GM23338 (cell line): ENCODE data around the gene RFX4. TPM values are rescaled to one million over a fixed set of nuclear protein-coding genes. Genes with fewer than 3 reads are reported as not detected.

Experiments
- ATAC-seq: fragments of 200-7000 bp; cut with Tn5 transposase; 3 replicates; pipeline ENCODE4 v1.9.1; 2020
- DNase-seq: peaks from one replicate; pipeline ENCODE4 v3.0.0-alpha.2; 2015; ENCODE audit warnings: low spot score
- H2AFZ ChIP-seq: fragments of 200-600 bp; sonication (generic); 2 replicates; pipeline ENCODE4 v1.8.0; 2016; ENCODE audit warnings: antibody characterized with exemption, mild to moderate bottlenecking, moderate library complexity
- H3F3A ChIP-seq: fragments of 200-600 bp; sonication (generic); replicated peaks from 2 replicates; pipeline ENCODE4 v1.8.0; 2017; ENCODE audit warnings: antibody characterized with exemption, mixed run types, low read depth
- H3K27ac ChIP-seq: fragments of 200-600 bp; sonication (generic); 2 replicates; pipeline ENCODE4 v1.6.1; 2016; ENCODE audit warnings: low read depth
- H3K27me3 ChIP-seq: fragments of 200-600 bp; sonication (generic); 2 replicates; pipeline ENCODE4 v1.8.0; 2016; ENCODE audit warnings: mild to moderate bottlenecking, mixed run types, moderate library complexity; ENCODE audit not compliant: insufficient read depth
- H3K36me3 ChIP-seq: fragments of 200-600 bp; sonication (generic); 2 replicates; pipeline ENCODE4 v1.8.0; 2016; ENCODE audit warnings: mild to moderate bottlenecking; ENCODE audit not compliant: insufficient read depth
- H3K4me1 ChIP-seq: fragments of 200-600 bp; sonication (generic); 2 replicates; pipeline ENCODE4 v1.8.0; 2016; ENCODE audit warnings: mild to moderate bottlenecking, moderate library complexity; ENCODE audit not compliant: insufficient read depth
- H3K4me2 ChIP-seq: fragments of 200-600 bp; sonication (generic); 2 replicates; pipeline ENCODE4 v1.7.1; 2017; ENCODE audit warnings: mixed run types
- H3K4me3 ChIP-seq: fragments of 200-600 bp; sonication (generic); 2 replicates; pipeline ENCODE4 v1.6.1; 2016; ENCODE audit warnings: mixed run types
- H3K79me2 ChIP-seq: fragments of 200-600 bp; sonication (generic); replicated peaks from 2 replicates; pipeline ENCODE4 v1.8.0; 2017; ENCODE audit warnings: mild to moderate bottlenecking; ENCODE audit not compliant: insufficient read depth
- H3K9me2 ChIP-seq: fragments of 200-600 bp; sonication (generic); 2 replicates; pipeline ENCODE4 v1.8.0; 2017; ENCODE audit not compliant: insufficient read depth
- H4K20me1 ChIP-seq: fragments of 200-600 bp; sonication (generic); replicated peaks from 2 replicates; pipeline ENCODE4 v1.8.0; 2017; ENCODE audit warnings: mild to moderate bottlenecking; ENCODE audit not compliant: insufficient read depth
- H3K27ac Mint-ChIP-seq: 2 replicates; pipeline ENCODE4 v1.8.0; 2020; ENCODE audit warnings: inconsistent platforms, mild to moderate bottlenecking, moderate library complexity, mixed read lengths
- H3K27me3 Mint-ChIP-seq: 3 replicates; pipeline ENCODE4 v1.8.0; 2022; ENCODE audit warnings: low read depth, mild to moderate bottlenecking, moderate library complexity, mixed read lengths, inconsistent platforms; ENCODE audit not compliant: insufficient read depth, poor library complexity
- H3K36me3 Mint-ChIP-seq: 3 replicates; pipeline ENCODE4 v1.8.0; 2021; ENCODE audit warnings: low read depth, mild to moderate bottlenecking, inconsistent platforms, moderate library complexity, mixed read lengths
- H3K4me1 Mint-ChIP-seq: 3 replicates; pipeline ENCODE4 v1.8.0; 2020; ENCODE audit warnings: mild to moderate bottlenecking, inconsistent platforms, mixed read lengths
- H3K4me3 Mint-ChIP-seq: 3 replicates; pipeline ENCODE4 v1.8.0; 2021; ENCODE audit warnings: moderate library complexity, mild to moderate bottlenecking, inconsistent platforms, mixed read lengths
- H3K9me3 Mint-ChIP-seq: 3 replicates; pipeline ENCODE4 v1.8.0; 2020; ENCODE audit warnings: moderate library complexity, mild to moderate bottlenecking, inconsistent platforms, mixed read lengths
- CREB1 ChIP-seq: fragments of 250-450 bp; sonication (Bioruptor Pico); IDR thresholded peaks from 2 replicates; pipeline ENCODE4 v1.5.0; 2020; ENCODE audit warnings: low read depth, mild to moderate bottlenecking, moderate library complexity
- ETS1 ChIP-seq: IDR thresholded peaks from 2 replicates; pipeline ENCODE4 v1.6.1; 2016; ENCODE audit warnings: antibody characterized with exemption
- EZH2 ChIP-seq: fragments of 200-600 bp; sonication (generic); IDR thresholded peaks from one replicate; pipeline ENCODE4 v1.8.0; 2017; ENCODE audit warnings: antibody characterized with exemption, mild to moderate bottlenecking, low read depth; ENCODE audit not compliant: unreplicated experiment
- EZH2phosphoT487 ChIP-seq: fragments of 200-600 bp; sonication (generic); IDR thresholded peaks from one replicate; pipeline ENCODE4 v1.8.1; 2018; ENCODE audit warnings: antibody characterized with exemption; ENCODE audit not compliant: unreplicated experiment
- JUNB ChIP-seq: IDR thresholded peaks from one replicate; pipeline ENCODE4 v1.6.1; 2016; ENCODE audit warnings: antibody characterized with exemption; ENCODE audit not compliant: unreplicated experiment
- NANOG ChIP-seq: IDR thresholded peaks from 2 replicates; pipeline ENCODE4 v1.6.1; 2016; ENCODE audit warnings: antibody characterized with exemption, borderline replicate concordance
- POLR2AphosphoS5 ChIP-seq: IDR thresholded peaks from 2 replicates; pipeline ENCODE4 v1.6.1; 2016; ENCODE audit warnings: antibody characterized with exemption, low read depth
- REST ChIP-seq: IDR thresholded peaks from one replicate; pipeline ENCODE4 v1.6.1; 2018; ENCODE audit warnings: antibody characterized with exemption; ENCODE audit not compliant: unreplicated experiment
- STAT1 ChIP-seq: IDR thresholded peaks from one replicate; pipeline ENCODE4 v1.6.1; 2016; ENCODE audit warnings: antibody characterized with exemption; ENCODE audit not compliant: unreplicated experiment
- ZNF114 ChIP-seq: fragments of 250-450 bp; sonication (Bioruptor Pico); IDR thresholded peaks from 2 replicates; pipeline ENCODE4 v1.5.0; 2020; ENCODE audit warnings: mild to moderate bottlenecking, moderate library complexity
- ZNF331 ChIP-seq: fragments of 250-450 bp; sonication (Bioruptor Pico); IDR thresholded peaks from 2 replicates; pipeline ENCODE4 v1.5.0; 2020; ENCODE audit warnings: low read depth, mild to moderate bottlenecking, moderate library complexity
- polyA plus RNA-seq: library from polyadenylated mRNA; unstranded; fragments of >200 nt; fragmentation: Nextera tagmentation; extraction: Ambion mirVana; gene quantifications from 2 replicates; pipeline ENCODE4 v1.2.1, GENCODE V29; 2016
- total RNA-seq: library from RNA; depleted of rRNA; stranded (reverse); fragments of >200 nt; shearing (Covaris generic); gene quantifications from 2 replicates; pipeline ENCODE4 v1.2.3, GENCODE V29; 2014
- TF ChIP-seq, protein P1 (sequence below), 2 experiments: fragments of 200-600 bp in 1 of 2; sonication (generic) in 1 of 2; conservative IDR thresholded peaks; 2 replicates each; pipeline versions ENCODE4 v1.5.1 to v1.6.1; 2016 to 2017; ENCODE audit warnings: antibody characterized with exemption in 2 of 2, low read depth in 2 of 2, mild to moderate bottlenecking in 2 of 2, moderate library complexity in 1 of 2

Gene RFX4
- total and polyA plus RNA-seq, 2 experiments from 2014 or later: 0.23 TPM; not detected in 1

DNA sequence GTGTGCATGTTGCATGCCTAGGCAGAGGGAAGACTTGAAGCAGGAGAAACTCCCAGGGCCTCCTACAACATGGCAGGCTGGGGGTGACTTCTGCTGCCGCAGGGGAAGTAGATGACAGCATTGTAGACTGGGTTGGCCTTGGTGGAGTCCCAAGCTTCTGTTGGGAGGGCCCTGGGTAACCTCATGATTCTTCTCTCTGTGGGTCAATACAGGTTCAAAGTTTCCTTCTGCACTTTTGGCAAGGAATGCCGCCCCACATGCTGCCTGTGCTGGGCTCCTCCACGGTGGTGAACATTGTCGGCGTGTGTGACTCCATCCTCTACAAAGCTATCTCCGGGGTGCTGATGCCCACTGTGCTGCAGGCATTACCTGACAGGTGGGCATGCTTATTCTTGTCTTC lies 113.3 kb downstream of the RFX4 start:
- no peak overlapping the region for H3K27ac ChIP-seq
- H3K27me3 Mint-ChIP-seq: peaks cover 5% of the 10 kb centered on the region
- no peaks in the 10 kb centered on the region for H3K4me1 Mint-ChIP-seq
- no peaks in the 10 kb centered on the region for H3K4me1 ChIP-seq
- no peaks in the 10 kb centered on the region for H3K79me2 ChIP-seq
- TF ChIP-seq EZH2 (no peak), EZH2phosphoT487 (no peak), ZNF114 (CRISPR knock-in tag) (no peak), CREB1 (CRISPR knock-in tag) (no peak), JUNB (no peak)
- TF ChIP-seq, protein P1, sequence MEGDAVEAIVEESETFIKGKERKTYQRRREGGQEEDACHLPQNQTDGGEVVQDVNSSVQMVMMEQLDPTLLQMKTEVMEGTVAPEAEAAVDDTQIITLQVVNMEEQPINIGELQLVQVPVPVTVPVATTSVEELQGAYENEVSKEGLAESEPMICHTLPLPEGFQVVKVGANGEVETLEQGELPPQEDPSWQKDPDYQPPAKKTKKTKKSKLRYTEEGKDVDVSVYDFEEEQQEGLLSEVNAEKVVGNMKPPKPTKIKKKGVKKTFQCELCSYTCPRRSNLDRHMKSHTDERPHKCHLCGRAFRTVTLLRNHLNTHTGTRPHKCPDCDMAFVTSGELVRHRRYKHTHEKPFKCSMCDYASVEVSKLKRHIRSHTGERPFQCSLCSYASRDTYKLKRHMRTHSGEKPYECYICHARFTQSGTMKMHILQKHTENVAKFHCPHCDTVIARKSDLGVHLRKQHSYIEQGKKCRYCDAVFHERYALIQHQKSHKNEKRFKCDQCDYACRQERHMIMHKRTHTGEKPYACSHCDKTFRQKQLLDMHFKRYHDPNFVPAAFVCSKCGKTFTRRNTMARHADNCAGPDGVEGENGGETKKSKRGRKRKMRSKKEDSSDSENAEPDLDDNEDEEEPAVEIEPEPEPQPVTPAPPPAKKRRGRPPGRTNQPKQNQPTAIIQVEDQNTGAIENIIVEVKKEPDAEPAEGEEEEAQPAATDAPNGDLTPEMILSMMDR (conservative IDR thresholded peaks at IDR 0.05; ENCODE audit: low read depth in 2 of 2): no peak
- no peaks in the 10 kb centered on the region for H3K27me3 ChIP-seq
- H3K4me3 Mint-ChIP-seq: no peak overlapping the region
- H3K4me3 ChIP-seq: no peak overlapping the region
- no peaks in the 10 kb centered on the region for H3K36me3 ChIP-seq
- H3K36me3 Mint-ChIP-seq: peaks cover 4% of the 10 kb centered on the region; the same call in 2 of the 3 replicates
- H2AFZ ChIP-seq: no peak overlapping the region
- no peak for DNase-seq
- no peak overlapping the region for H3K27ac Mint-ChIP-seq
- H3F3A ChIP-seq: no peaks in the 10 kb centered on the region
- no peak for ATAC-seq
- H3K4me2 ChIP-seq: no peak overlapping the region
- H3K9me2 ChIP-seq: peaks cover 5% of the 10 kb centered on the region; the same call in 1 of the 2 replicates
- no peaks in the 10 kb centered on the region for H4K20me1 ChIP-seq
- H3K9me3 Mint-ChIP-seq: peaks cover 5% of the 10 kb centered on the region; the same call in 2 of the 3 replicates

- no peak overlapping the region for H3K4me3 ChIP-seq
- no peak for ATAC-seq
- Mint-ChIP-seq H3K36me3 (peaks cover 11% of the 10 kb centered on the region; the same call in 2 of the 3 replicates), H3K27ac (no peak overlapping the region), H3K4me3 (no peak overlapping the region), H3K27me3 (peaks cover 5% of the 10 kb centered on the region), H3K9me3 (peaks cover 13% of the 10 kb centered on the region; the same call in 2 of the 3 replicates), H3K4me1 (no peaks in the 10 kb centered on the region)
- H3K79me2 ChIP-seq: no peaks in the 10 kb centered on the region
- H4K20me1 ChIP-seq: no peaks in the 10 kb centered on the region
- no peak overlapping the region for H3K4me2 ChIP-seq
- no peaks in the 10 kb centered on the region for H3F3A ChIP-seq
- no peaks in the 10 kb centered on the region for H3K27me3 ChIP-seq
- no peaks in the 10 kb centered on the region for H3K4me1 ChIP-seq
- H3K9me2 ChIP-seq: peaks cover 3% of the 10 kb centered on the region; the same call in 1 of the 2 replicates
- H3K36me3 ChIP-seq: no peaks in the 10 kb centered on the region
- DNase-seq: no peak
- no peak overlapping the region for H3K27ac ChIP-seq
- no peak overlapping the region for H2AFZ ChIP-seq
- TF ChIP-seq NANOG: no peak
- TF ChIP-seq STAT1: no peak
- no peak for TF ChIP-seq POLR2AphosphoS5
- TF ChIP-seq EZH2: no peak
- no peak for TF ChIP-seq ZNF114 (CRISPR knock-in tag)
- no peak for TF ChIP-seq EZH2phosphoT487
- no peak for TF ChIP-seq CREB1 (CRISPR knock-in tag)
- no peak for TF ChIP-seq ETS1
- TF ChIP-seq, protein P1 (conservative IDR thresholded peaks at IDR 0.05; ENCODE audit: low read depth in 2 of 2): no peak
- no peak for TF ChIP-seq ZNF331 (CRISPR knock-in tag)
- no peak for TF ChIP-seq JUNB
- TF ChIP-seq REST: no peak
Observed at GRCh38 chr12:106696681-106697417, 114.0 kb downstream of the RFX4 start.
